Measurements from ENCODE around the gene ABL2.
A peak's percentile ranks its signal among the peaks of the same experiment; 100 is the strongest.
"Not testable (repeated sequence)": the region's sequence is repeated elsewhere in the genome, so short reads cannot be mapped to it uniquely, and the experiment has no call there.

Gene ABL2

GRCh38 chr1:179229214-179230140 is at the start of gene ABL2:
ABL2 (minus strand) TSS chr1:179229677; CDS start chr1:179229397, 280 bp downstream.
- Mint-ChIP-seq H3K4me3 (peak within 1 kb of the TSS; percentile 91 to 94 (median 93)), H3K27me3 (ENCODE audit: low read depth) (no peaks in the 10 kb centered on the region), H3K27ac (peak within 1 kb of the TSS; percentile 61 to 89 (median 82)), H3K36me3 (ENCODE audit: low read depth) (peaks cover 12% of the 10 kb centered on the region), H3K9me3 (no peaks in the 10 kb centered on the region), H3K4me1 (peaks cover 24% of the 10 kb centered on the region)
- TF ChIP-seq CTCF (IDR thresholded peaks at IDR 0.05; ENCODE audit: unreplicated experiment in 3 of 3): no peak

GRCh38 chr1:179278920-179279319 is 49.4 kb upstream of the ABL2 start:
- no peaks in the 10 kb centered on the region for H3K36me3 Mint-ChIP-seq (ENCODE audit: low read depth)
- H3K9me3 Mint-ChIP-seq: peaks cover 9% of the 10 kb centered on the region
- peaks cover 6% of the 10 kb centered on the region for H3K27me3 Mint-ChIP-seq (ENCODE audit: low read depth)
- no peak overlapping the region for H3K27ac Mint-ChIP-seq
- no peaks in the 10 kb centered on the region for H3K4me1 Mint-ChIP-seq
- no peak for TF ChIP-seq CTCF (IDR thresholded peaks at IDR 0.05; ENCODE audit: unreplicated experiment in 3 of 3)
- no peak overlapping the region for H3K4me3 Mint-ChIP-seq

- H3K4me3 Mint-ChIP-seq; H3K27ac Mint-ChIP-seq; H3K4me1 Mint-ChIP-seq; H3K36me3 Mint-ChIP-seq (ENCODE audit: low read depth); H3K27me3 Mint-ChIP-seq (ENCODE audit: low read depth); H3K9me3 Mint-ChIP-seq: not testable (repeated sequence)
Observed at GRCh38 chr1:179274424-179274823, 44.9 kb upstream of the ABL2 start.

- Mint-ChIP-seq H3K4me3 (no peak overlapping the region), H3K27me3 (ENCODE audit: low read depth) (no peaks in the 10 kb centered on the region), H3K27ac (no peak overlapping the region), H3K36me3 (ENCODE audit: low read depth) (no peaks in the 10 kb centered on the region), H3K4me1 (peaks cover 9% of the 10 kb centered on the region), H3K9me3 (no peaks in the 10 kb centered on the region)
- TF ChIP-seq CTCF (IDR thresholded peaks at IDR 0.05; ENCODE audit: unreplicated experiment in 3 of 3): no peak
Observed at GRCh38 chr1:179269071-179269470, 39.6 kb upstream of the ABL2 start.

- TF ChIP-seq CTCF (IDR thresholded peaks at IDR 0.05; ENCODE audit: unreplicated experiment in 3 of 3): no peak
- H3K9me3 Mint-ChIP-seq: no peaks in the 10 kb centered on the region
- H3K36me3 Mint-ChIP-seq (ENCODE audit: low read depth): no peaks in the 10 kb centered on the region
- no peaks in the 10 kb centered on the region for H3K27me3 Mint-ChIP-seq (ENCODE audit: low read depth)
- no peak overlapping the region for H3K4me3 Mint-ChIP-seq
- peaks cover 14% of the 10 kb centered on the region for H3K4me1 Mint-ChIP-seq
- peak overlapping the region; percentile 11 to 56 (median 40) for H3K27ac Mint-ChIP-seq
Observed at GRCh38 chr1:179264507-179264906, 35.0 kb upstream of the ABL2 start.

GRCh38 chr1:179263121-179263520 is 33.6 kb upstream of the ABL2 start:
- H3K9me3 Mint-ChIP-seq: no peaks in the 10 kb centered on the region
- H3K4me3 Mint-ChIP-seq: no peak overlapping the region
- H3K27ac Mint-ChIP-seq: no peak overlapping the region
- H3K36me3 Mint-ChIP-seq (ENCODE audit: low read depth): no peaks in the 10 kb centered on the region
- no peaks in the 10 kb centered on the region for H3K27me3 Mint-ChIP-seq (ENCODE audit: low read depth)
- TF ChIP-seq CTCF (IDR thresholded peaks at IDR 0.05; ENCODE audit: unreplicated experiment in 3 of 3): no peak
- H3K4me1 Mint-ChIP-seq: peaks cover 14% of the 10 kb centered on the region

All from nephron (organoid).